Spinal cord (tissue), 10 donors: Measurements from ENCODE around the gene TCTN3. TPM values are rescaled to one million over a fixed set of nuclear protein-coding genes. Genes with fewer than 3 reads are reported as not detected.
"Not testable (repeated sequence)": the region's sequence is repeated elsewhere in the genome, so short reads cannot be mapped to it uniquely, and the experiment has no call there.

Experiments
- DNase-seq, 6 donors: peaks; one replicate each; pipeline versions ENCODE4 v3.0.0 to v3.0.0-alpha.2; 2013 to 2015; ENCODE audit warnings: low spot score in 6 of 6, low read depth in 4 of 6
- H3K27ac ChIP-seq: one replicate; pipeline ENCODE4 v1.5.1; 2013; ENCODE audit warnings: low read depth, low read length, control low read depth
- H3K27me3 ChIP-seq: one replicate; pipeline ENCODE4 v1.6.1; 2013; ENCODE audit warnings: low read length; ENCODE audit not compliant: control insufficient read depth, insufficient read depth
- H3K36me3 ChIP-seq: one replicate; pipeline ENCODE4 v1.6.1; 2013; ENCODE audit warnings: low read length; ENCODE audit not compliant: control insufficient read depth, insufficient read depth
- H3K4me1 ChIP-seq: one replicate; pipeline ENCODE4 v1.6.1; 2013; ENCODE audit warnings: low read length; ENCODE audit not compliant: control insufficient read depth, insufficient read depth
- H3K4me3 ChIP-seq: one replicate; pipeline ENCODE4 v1.5.1; 2013; ENCODE audit warnings: low read depth, low read length, control low read depth
- H3K9me3 ChIP-seq: one replicate; pipeline ENCODE4 v1.6.1; 2013; ENCODE audit warnings: low read length; ENCODE audit not compliant: control insufficient read depth, insufficient read depth
- WGBS: methylation state at CpG from one replicate; pipeline ENCODE4 v1.1.5; 2013; ENCODE audit warnings: missing lambda C conversion rate; ENCODE audit not compliant: insufficient coverage; 5-methylcytosine and 5-hydroxymethylcytosine counted together
- polyA plus RNA-seq, 2 donors: library from polyadenylated mRNA; unstranded; fragments of 120-200 nt; gene quantifications; one replicate each; pipeline ENCODE4 v1.2.1, GENCODE V29; 2013; ENCODE audit not compliant: insufficient read length in 2 of 2
- total RNA-seq, 2 donors: library from RNA; depleted of rRNA in 1 of 2; stranded (reverse); fragments of 120-200 nt in 1 of 2; fragments of >200 nt in 1 of 2; gene quantifications; one replicate each; pipeline versions ENCODE4 v1.2.3 to v1.2.4, GENCODE V29; 2013 to 2014
- donor health status: healthy.

The TCTN3 gene
- total and polyA plus RNA-seq, 4 donors, result 30.4 to 57.9 (median 38.1) TPM

DNA sequence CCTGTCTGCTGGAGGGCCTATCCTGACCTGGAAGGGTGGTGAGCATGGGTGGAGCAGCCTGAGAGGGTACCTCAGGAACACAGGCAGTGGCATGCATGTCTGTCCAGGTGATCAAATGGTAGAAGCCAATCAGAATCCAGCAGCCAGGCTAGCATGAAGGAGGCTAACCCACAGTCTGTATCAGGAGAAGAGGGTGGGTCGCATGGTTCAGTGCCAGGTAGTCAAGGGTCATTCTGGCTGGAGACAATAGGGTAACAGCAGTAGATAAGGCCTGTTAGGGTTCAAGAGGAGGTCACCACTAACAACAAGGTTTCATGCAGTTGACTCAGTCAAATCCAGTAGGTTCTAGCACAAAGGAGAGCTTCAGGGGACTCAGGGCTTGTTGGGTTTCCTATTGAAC, 47.6 kb downstream of the TCTN3 start:
- 75% methylated on average over 1 of the region's 1 CpG for WGBS
- Histone ChIP-seq H3K4me1 (no peaks in the 10 kb centered on the region), H3K36me3 (peaks cover 39% of the 10 kb centered on the region), H3K27me3 (no peaks in the 10 kb centered on the region), H3K9me3 (no peaks in the 10 kb centered on the region), H3K4me3 (no peak overlapping the region), H3K27ac (no peak overlapping the region)
- DNase-seq, result no peak

- H3K27me3 ChIP-seq, result no peaks in the 10 kb centered on the region
- peaks cover 39% of the 10 kb centered on the region for H3K36me3 ChIP-seq
- H3K27ac ChIP-seq, result no peak overlapping the region
- no peaks in the 10 kb centered on the region for H3K9me3 ChIP-seq
- no peaks in the 10 kb centered on the region for H3K4me1 ChIP-seq
- WGBS, result no CpG with 5 or more reads among the region's 1 CpG
- no peak overlapping the region for H3K4me3 ChIP-seq
- no peak for DNase-seq
These were observed 48.8 kb downstream of the TCTN3 start for GRCh38 chr10:95644901-95645300.

GRCh38 chr10:95640891-95641315, 52.8 kb downstream of the TCTN3 start:
- Histone ChIP-seq H3K36me3 (peaks cover 33% of the 10 kb centered on the region), H3K4me1 (no peaks in the 10 kb centered on the region), H3K4me3 (no peak overlapping the region), H3K27ac (no peak overlapping the region), H3K9me3 (no peaks in the 10 kb centered on the region), H3K27me3 (no peaks in the 10 kb centered on the region)
- no peak for DNase-seq
- no CpG with 5 or more reads among the region's 1 CpG for WGBS

GRCh38 chr10:95637911-95638310, 55.8 kb downstream of the TCTN3 start:
- Histone ChIP-seq H3K27me3 (no peaks in the 10 kb centered on the region), H3K36me3 (peaks cover 37% of the 10 kb centered on the region), H3K9me3 (no peaks in the 10 kb centered on the region), H3K4me3 (no peak overlapping the region), H3K27ac (no peak overlapping the region), H3K4me1 (no peaks in the 10 kb centered on the region)
- no peak for DNase-seq
- 96% methylated on average over 2 of the region's 4 CpGs for WGBS

GRCh38 chr10:95637140-95637539, 56.6 kb downstream of the TCTN3 start:
- 97% methylated on average over 8 of the region's 10 CpGs for WGBS
- no peak for DNase-seq
- Histone ChIP-seq H3K9me3 (no peaks in the 10 kb centered on the region), H3K36me3 (peaks cover 32% of the 10 kb centered on the region), H3K4me3 (no peak overlapping the region), H3K27me3 (no peaks in the 10 kb centered on the region), H3K27ac (no peak overlapping the region), H3K4me1 (no peaks in the 10 kb centered on the region)

GRCh38 chr10:95635319-95635733, 58.4 kb downstream of the TCTN3 start:
- H3K36me3 ChIP-seq, result peaks cover 38% of the 10 kb centered on the region
- H3K4me3 ChIP-seq, result no peak overlapping the region
- H3K27me3 ChIP-seq, result no peaks in the 10 kb centered on the region
- no peak overlapping the region for H3K27ac ChIP-seq
- H3K4me1 ChIP-seq, result no peaks in the 10 kb centered on the region
- no peak for DNase-seq
- no peaks in the 10 kb centered on the region for H3K9me3 ChIP-seq
- whole genome bisulfite sequencing, result no CpG with 5 or more reads among the region's 2 CpGs

DNA sequence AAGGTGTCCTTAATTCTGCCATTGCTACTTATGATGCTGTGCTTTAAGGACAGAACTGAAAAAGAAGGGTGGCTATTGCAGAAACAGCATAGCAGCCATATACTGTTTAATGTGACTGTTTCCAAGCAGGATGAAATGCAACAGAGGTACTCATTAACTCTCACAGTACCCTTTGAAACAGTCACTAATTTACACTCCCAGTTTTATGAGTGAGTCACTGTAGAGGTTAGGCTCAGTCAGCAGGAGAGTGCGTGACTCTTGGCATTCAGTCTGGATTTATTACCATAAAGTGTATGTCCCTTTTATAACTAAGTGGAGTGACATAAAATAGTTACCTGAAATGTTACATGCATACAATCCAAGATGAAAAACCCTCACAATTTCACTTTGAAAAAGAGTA, 64.9 kb downstream of the TCTN3 start:
- H3K9me3 ChIP-seq, result no peaks in the 10 kb centered on the region
- no peaks in the 10 kb centered on the region for H3K27me3 ChIP-seq
- peaks cover 17% of the 10 kb centered on the region for H3K36me3 ChIP-seq
- H3K27ac ChIP-seq, result no peak overlapping the region
- WGBS, result no CpG with 5 or more reads among the region's 1 CpG
- H3K4me3 ChIP-seq, result no peak overlapping the region
- H3K4me1 ChIP-seq, result no peaks in the 10 kb centered on the region
- no peak for DNase-seq

DNA sequence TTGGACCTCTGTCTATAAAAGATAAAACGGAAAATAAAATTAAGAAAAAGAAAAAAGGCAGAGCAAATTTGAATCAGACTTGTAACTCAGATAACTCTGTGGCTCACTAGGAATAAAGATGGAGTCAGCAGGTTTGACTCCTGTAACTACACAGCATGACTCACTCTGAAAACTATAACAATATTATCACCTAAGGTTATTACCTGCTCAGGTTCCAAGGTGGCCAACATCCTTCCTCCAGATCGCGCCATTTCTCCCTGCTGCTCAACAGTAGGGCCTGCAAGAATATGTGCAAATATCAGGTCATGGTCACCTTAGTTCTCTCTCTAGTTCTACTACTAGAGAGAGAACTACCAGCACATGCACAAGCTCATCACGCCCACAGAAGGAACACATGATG, 67.2 kb downstream of the TCTN3 start:
- no peak overlapping the region for H3K27ac ChIP-seq
- no peak for DNase-seq
- H3K4me1 ChIP-seq, result no peaks in the 10 kb centered on the region
- H3K27me3 ChIP-seq, result no peaks in the 10 kb centered on the region
- H3K4me3 ChIP-seq, result no peak overlapping the region
- H3K9me3 ChIP-seq, result no peaks in the 10 kb centered on the region
- no CpG with 5 or more reads among the region's 4 CpGs for WGBS
- peaks cover 17% of the 10 kb centered on the region for H3K36me3 ChIP-seq

- WGBS, result no CpG with 5 or more reads among the region's 5 CpGs
- peaks cover 37% of the 10 kb centered on the region for H3K36me3 ChIP-seq
- H3K9me3 ChIP-seq, DNase-seq, H3K4me3 ChIP-seq, H3K27ac ChIP-seq, H3K27me3 ChIP-seq, H3K4me1 ChIP-seq: not testable (repeated sequence)
These were observed 73.3 kb downstream of the TCTN3 start for GRCh38 chr10:95620415-95620814.

DNA sequence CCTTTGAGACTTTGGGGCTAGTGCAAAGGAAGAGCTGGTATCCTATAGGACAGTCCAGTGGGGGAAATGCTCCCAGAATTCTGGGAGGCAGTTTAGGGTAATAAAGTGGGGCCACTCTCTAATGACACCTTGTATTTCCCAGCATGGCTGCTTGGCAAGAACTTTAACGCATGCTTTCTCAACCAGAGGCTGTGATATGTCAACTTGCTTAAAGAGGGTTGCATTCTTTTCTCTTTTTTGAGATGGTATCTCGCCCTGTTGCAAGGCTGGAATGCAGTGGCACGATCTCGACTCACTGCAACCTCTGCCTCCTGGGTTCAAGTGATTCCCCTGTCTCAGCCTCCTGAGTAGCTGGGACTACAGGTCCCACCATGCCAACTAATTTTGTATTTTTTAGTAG, 75.6 kb downstream of the TCTN3 start:
- no peak for DNase-seq
- H3K27ac ChIP-seq, result no peak overlapping the region
- WGBS, result 95% methylated on average over 3 of the region's 4 CpGs
- H3K27me3 ChIP-seq, result no peaks in the 10 kb centered on the region
- peaks cover 43% of the 10 kb centered on the region for H3K36me3 ChIP-seq
- no peaks in the 10 kb centered on the region for H3K9me3 ChIP-seq
- H3K4me1 ChIP-seq, result no peaks in the 10 kb centered on the region
- H3K4me3 ChIP-seq, result no peak overlapping the region
